Femur (tissue), 1 donor: ENCODE measurements around the gene ZBTB20.

Source experiments
- DNase-seq: peaks from one replicate; pipeline ENCODE4 v3.0.0-alpha.2; 2017

The ZBTB20 gene

DNA sequence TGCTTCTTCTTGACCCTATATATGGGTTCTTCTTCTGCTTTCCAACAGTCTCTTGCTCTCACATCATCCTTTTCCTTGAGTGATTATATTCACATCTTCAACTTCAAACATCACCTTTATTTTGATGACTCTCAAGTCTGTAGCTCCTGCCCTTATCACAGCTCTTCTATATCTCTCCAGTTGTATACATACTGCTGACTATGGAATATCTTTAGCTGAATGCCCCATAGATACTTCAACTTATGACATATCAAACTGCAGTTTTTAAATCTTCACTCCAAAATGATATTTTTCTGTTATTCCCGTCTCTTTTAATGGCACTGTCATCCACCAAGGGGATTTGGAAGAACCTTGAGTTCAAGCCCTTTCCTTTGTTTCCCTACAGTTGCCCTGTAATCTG is 139.1 kb downstream of the ZBTB20 start:
- DNase-seq, result no peak

DNA sequence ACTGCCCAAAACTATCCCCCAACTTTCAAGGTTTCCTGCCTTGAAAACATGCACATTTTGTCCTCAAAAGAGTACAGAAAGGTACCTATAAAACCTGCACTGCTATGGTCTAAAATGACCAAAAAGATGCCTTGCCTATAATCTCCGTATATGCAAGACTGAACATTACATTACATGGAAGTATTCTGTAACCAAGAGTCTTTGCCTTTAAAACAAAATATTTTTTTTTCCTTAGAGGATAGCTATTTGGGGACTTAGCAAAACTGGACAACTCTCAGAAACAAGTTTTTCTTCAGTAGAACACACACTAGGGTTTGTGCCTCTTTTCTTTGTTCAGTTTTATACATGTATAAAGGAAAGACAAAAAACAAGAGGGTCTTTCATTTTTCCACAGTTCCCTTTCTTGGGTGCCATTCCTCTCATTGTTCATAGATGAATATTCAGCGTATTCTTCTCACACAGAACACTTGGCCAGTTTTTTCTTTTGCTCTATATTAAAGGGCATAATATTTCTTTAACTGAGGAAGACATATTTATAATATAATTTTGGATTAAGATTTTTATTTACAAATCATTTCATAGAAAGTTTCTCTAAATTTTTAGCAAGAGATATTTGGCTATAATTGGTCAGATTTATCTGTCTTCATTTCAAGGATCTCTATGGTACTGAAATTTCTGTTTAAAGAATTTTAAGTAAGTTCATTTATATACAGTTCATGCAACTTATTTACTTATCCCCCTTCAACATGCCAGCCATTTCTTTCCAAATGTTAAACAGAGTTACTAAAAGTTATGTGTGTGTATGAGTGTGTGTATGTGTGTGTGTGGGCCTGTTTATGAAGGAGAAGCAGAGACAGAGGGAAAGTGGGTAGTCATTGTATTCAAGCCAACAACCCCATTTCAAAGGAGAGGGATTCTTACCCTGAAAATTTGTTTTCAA is 142.6 kb downstream of the ZBTB20 start:
- no peak for DNase-seq

DNA sequence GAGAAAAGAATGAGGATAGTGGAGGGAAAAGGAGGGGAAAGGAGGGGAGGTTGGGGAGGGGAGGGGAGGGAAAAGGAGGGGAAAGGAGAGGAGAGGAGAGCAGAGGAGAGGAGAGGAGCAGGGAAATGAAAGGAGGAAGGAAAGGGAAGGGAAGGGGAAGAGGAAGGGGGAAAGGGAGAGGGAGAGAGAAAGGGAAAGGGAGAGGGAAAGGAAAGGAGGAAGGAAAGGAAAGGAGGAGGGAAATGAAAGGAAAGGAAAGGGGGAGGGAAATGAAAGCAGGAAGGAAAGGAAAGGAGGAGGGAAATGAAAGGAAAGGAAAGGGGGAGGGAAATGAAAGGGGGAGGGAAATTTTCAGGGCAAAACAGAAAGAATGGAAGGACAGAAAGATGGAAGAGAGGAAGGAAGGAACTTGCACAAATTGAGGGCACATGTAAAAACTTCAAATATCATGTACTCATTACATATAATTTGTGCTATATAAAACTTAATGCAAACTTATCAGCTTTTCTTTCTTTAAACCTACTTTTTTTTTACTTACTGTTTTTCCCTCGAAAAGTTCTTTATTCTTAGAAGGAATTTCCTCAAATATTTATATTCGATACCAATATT is 148.0 kb downstream of the ZBTB20 start:
- DNase-seq, result no peak

DNA sequence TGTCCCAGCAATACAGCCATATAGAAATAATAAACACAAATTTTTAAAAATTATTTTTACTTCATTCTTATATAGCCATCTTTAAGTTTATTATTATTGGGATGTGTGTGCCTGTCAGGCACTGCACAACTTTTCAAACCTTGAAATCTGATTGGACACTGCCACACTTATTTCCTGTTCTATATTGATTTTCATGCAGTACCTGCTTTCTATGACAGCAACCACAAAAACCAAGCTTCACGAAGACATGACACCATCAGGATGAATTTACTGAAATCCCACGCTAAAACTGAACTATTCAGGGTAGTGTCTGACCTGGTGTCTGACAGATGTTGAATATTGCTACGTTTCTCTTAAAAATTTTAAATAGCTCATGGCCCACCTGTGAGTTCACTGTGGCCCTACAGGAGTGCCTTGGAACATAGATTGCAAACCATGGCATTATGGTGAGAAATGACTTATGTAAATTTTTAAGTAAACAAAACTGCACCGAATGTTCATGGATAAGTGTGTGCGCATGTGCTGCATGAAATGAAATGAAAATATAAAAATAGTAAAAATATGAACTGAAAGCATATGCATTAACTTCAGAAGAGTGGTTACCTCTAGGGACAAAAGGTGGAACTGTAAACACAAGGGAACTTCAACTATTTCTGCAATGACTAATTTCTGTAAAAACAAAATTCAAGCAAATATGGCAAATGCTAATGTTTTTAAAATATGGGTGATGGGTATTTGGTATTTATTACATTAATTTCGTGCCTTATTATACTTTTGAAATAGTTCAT is 152.3 kb downstream of the ZBTB20 start:
- no peak for DNase-seq

DNA sequence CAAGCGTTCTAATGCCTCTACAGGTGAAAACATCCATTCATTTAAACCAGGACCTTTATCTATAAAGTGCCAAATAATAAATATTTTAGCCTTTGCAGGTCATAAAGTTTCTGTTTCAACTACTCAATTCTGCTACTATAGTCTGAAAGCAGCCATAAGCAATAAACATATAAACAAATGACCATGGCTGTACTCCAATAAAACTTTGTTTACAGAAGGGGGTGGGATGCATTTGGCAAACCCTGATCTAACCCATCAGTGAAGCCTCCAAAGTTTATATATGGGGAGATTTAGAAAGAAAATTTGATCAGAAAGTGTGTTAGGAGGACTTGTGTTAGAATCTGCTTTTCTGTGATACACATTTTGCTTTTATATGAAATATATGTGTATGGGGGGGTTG is 161.3 kb downstream of the ZBTB20 start:
- DNase-seq, result no peak

DNA sequence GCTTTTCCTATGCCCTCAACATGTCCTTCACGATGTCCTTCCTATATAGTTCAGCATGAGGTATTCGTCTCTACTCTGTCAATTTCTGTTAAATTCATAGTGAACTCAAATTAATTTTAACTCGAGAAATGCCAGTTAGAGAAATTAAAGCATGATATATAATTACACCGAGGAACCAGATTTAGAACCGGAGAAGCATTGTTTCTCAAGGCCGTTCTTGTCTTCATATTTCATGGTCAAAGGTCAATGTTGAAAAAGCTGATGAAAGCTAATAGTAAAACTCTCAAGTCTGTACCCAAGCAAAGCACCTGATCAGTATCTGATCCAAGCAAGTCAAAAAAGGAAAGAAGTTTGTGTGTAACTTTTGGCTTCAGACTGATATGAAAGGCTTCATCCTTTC is 163.8 kb downstream of the ZBTB20 start:
- no peak for DNase-seq

DNA sequence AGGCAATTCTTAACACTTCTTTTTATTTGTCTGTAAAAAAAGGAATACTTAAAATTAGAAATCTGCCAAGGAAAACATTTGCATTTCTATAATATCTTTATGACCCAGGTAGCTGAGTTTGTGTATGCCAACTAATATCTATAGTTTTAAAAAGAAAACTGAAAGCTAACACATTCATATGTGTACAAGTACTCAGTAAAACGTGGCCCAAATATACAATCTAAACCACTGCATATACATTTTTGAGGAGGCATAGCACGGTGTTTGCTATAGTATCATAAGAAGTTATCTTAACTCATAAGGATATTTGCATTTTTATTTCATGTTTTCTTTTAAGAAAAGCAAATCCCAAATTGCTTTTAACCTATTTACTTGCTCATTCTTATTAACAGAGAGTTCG is 172.7 kb downstream of the ZBTB20 start:
- no peak for DNase-seq

DNA sequence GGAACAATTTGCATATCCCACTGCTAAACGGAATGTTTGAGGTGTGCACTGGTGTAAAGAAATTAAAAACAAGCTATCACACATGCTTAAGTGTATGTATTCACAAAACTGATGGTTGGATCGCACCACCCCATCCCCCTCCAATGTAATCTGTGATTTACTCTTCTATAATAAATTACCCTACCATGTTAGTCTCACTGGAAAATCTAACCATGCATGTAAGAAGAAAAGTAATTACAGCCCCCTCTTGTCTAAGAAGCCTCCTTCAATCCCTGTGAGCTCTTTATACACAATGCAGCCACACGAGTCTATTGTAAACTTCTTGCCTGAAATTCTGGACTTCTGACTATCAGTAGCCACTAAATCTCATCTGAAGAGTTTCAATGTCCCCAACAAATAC is 173.6 kb downstream of the ZBTB20 start:
- DNase-seq, result no peak

DNA sequence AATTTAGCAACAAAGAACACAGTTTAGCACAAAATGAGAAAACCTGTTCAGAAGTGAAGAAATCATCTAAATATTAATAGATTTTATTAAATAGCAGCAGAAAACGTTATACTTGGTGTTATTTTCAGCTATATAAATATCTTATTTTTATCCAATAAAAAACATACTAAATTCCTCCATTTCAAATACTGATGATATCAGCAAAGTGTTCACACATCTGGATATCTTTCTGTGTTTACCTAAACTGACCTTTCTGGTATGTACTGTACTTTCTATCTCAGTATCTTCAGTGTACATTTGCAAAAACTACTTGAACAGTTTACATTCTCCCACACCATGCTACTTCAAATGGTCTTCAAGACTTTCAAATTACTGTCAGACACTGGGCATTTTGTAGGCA is 179.9 kb downstream of the ZBTB20 start:
- no peak for DNase-seq

DNA sequence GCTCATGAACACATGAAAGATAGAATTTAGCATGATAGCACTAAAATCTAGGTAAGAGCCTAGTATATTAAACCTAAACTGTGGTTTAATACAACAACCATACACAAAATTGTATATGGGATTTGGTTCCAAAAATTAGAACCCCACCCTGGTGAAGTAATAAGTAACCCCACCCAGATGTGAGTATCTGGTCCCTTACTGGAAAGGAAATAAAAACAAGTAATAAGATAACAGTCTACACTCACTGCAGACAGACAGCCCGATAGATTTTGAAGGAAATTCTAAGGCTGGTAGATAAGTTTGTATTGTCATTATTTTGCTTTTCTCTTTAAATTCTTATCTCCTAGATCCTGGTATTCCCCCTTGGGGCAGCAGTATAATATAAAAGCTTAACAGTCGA is 184.9 kb downstream of the ZBTB20 start:
- no peak for DNase-seq

DNA sequence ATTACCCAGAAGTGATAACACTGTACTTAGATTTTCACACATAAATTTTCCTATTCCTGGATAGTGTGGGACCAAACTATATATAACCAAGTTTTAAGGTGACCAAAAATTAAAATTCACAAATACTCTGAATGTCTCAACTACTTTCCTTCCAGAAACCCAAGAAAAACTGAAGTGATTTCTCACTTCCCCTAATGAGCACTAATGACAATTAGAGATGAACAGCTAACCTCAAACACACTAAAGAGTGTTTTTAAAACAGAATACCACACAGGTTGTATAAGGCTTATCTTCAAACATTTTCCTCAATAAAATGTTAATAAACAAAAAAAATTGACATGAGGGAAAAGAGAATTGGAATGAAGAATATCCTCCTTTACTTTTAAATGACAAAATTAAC is 188.2 kb downstream of the ZBTB20 start:
- DNase-seq, result no peak

DNA sequence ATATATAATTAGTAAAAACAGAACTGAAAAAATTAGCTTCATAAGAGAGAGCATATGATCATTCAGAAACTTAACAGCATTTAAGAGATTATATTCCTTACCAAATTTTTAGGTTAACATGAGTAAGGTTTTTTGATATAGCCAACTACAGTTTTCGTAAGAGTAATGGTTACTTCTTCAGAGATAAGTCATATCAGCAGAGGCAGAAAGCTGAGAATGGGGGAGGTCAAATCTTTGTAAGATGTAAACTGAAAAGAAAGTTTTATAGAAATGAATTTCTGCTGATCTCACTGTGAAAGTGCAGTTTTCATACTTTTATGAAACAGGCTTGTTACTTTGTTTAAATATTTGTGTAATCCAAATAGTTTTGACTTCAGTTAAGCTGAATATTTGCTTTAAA is 193.3 kb downstream of the ZBTB20 start:
- no peak for DNase-seq

DNA sequence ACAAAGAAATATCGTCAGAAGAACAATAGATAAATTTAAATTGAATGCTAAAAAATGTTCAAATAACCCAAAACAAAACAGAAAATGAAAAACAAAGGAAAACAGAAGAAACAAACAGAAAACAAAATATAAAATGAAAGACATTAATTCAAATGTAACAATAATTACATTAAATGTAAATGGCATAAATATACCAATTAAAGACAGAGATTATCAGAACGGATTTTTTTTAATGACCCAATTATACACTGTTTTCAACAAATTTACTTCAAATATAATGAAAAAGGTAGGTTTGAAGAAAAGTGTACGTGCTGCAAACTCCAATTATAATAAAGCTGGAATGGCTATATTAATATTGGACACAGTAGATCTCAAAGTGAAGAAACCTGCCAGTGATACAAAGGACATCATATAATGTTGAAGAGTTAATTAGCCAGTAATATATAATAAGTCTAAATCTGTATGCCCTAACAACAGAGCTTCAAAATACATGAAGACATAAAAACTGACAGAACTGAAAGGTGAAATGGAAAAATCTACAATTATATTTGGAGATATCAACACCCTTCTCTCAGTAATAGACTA is 193.8 kb downstream of the ZBTB20 start:
- no peak for DNase-seq

DNA sequence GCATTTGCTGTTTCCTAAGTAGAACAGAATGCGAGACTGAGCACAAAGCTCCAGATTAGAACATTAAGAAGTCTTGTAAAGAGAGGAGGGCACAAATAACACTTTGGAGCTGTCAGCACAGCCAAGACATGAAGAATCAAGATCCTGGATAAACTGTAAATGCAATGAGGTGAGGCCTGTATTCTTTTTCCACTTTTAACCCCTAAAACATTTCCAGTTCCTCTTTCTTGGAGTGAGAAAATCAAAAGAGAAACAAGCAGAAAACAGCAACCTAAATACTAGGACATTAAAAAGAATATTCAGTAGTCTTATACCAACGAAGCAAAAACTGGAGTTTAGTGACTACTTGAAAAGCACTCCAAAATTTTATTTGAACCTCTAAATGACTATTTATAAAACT is 204.3 kb downstream of the ZBTB20 start:
- DNase-seq, result no peak

DNA sequence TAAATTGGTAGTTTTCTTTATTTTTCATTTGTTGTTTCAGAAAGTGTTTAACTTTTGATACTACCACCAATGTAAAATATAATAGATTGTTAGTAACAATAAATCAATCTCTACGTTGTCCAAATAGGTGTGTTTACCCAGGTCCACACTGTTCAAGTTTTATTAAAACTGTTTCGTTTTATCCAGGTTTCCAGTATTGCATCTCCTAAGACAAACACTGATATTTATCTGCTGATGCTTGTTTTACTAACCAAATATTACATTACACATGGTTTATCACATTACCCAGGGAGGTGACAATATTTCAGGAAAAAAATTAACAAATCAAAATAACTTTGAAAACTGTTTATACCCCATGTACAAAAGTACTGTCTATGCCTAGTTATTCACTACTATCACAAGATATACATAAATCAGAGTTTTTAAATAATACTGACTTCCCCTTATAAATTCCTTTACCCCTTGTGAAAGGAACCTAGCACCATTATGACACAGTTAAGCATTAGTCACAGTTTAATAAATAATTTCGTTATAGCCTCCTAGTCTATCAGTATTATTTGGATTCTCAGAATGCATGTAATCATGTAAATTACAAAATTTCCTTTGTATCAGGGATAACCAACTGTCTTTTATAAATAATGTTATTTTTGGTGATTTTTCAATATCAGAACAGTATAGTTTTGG is 205.3 kb downstream of the ZBTB20 start:
- no peak for DNase-seq

DNA sequence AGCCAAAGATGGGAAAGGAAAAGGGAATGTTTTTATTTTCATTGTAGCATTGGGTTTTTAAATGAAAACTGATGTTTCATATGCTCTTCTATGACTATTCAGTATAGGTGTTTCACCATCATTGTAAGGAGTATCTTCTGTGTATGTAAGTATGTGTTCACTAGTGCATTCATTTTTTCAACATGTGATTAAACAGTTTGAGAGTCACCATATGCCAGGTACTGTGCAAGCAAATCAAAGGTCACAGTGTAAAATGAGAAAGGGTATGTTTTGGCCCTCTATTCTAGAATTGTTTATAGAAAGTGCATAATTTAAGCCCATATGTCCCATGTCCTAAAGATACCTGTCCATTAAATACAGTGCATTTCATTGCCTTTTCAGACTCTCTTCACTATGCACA is 207.2 kb downstream of the ZBTB20 start:
- no peak for DNase-seq

DNA sequence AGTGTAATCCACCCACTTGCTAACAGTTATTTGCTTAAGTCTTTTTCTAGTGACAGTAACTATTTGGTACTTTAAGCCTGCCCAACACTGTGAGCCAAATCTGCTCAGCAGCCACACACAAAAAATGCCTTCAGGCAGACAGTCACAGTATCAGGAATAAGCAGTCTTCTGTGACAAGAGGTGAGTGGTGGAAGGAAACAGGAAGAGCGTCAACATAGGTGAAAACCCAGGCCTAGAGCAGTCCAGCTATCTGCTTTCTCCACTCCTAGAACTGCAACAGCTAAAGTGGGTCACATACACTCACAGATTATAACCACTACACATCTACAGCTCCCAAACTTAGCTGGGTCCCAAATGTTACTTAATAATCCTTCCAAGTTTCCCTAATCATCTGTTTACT is 213.7 kb downstream of the ZBTB20 start:
- DNase-seq, result no peak

DNA sequence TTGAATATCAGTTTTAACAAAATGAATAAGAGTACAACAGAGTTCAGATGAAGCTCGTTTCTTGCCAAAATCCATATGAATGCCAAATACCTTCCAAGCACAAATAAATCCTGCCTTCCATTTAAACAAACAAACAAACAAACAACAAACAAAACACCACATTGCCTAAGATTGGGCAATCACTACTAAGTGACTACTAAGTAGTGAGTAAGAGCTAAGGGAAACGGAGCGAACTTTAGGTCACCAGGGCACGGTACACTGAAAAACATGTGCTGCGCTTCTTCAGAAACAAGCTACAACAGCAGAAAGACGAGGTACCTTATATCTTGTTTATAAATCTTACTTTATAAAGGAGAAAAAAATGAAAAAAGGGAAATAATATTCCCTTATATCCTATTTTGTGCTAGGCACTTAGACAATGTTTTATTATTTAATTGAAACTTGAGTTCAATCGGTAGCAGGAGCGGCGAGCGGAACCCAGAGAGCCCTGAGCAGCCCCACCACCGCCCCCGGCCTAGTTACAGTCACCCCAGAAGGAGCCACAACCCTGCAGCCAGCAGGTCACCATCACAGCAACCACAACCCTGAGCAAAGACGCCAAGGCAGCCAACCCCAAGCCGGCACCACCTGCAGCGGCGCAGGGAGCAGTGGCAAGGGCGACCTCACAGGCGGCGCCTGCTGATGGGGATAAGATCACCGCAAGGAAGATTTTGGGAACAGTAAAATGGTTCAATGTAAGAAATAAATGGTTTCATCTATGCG is 216.9 kb downstream of the ZBTB20 start:
- DNase-seq, result no peak

DNA sequence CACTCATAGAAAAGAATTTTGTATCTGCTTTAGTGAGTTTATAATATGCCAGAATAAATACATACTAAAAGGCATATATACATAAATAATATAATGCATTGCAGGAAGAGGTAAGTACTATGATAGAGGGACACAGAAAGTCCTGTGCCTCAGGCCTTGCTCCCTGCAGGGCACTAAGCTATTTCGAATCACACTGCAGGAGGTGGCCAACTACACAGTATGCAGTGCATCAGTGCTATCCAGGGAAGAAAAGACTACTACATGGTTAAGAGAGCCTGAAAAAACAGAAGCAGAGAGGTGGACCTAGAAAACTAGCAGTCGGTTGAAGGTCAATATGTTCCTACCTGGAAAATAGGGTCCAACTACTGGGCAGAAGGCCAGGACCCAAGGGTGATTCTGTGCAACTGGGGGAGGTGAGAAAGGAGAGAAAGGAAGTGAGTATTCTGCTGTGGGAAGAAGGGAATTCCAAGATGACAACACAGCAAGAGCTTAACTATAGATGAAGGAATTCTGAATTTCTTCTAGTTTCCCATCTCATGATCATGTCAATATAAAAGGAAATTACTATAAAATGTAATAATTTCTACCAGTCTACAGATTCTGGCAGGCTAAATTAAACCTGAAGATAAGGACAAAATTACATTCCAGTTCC is 218.0 kb downstream of the ZBTB20 start:
- no peak for DNase-seq

DNA sequence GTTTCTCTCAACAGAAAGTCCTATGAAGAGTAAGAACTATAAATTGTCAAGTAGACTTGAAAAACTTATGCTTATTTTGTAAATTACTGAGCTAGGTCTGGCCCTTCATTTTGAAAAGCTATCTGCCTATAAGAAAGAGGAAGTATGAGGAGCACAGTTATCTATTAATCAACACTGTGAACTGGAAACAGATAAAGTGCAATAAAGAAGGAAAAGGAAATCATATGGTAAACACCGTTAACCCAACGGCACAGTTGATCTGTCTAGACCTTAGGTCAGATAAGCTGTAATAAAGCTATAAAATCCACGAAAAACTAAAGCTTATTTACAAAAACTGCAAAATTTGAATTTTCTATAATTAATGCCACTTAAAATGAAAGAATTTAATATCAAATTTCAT is 242.5 kb downstream of the ZBTB20 start:
- DNase-seq, result no peak

DNA sequence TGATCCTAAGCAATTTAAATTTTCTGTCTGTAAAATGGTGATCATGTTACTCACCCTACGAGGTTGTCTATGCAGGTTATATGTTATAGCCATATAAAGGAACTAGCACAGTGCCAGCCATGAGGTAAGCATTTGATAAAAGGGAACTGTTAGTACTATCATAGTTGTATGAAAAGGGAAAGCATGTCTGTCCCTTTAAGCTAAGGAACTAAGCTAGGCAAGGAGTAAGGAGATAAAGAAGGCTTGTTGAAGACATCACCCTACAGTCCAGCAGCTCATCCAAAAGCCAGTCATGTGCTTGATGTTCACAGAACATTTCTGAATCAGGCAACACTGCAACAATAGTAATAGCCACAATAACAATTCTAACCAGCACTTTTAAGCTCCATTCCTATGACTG is 243.9 kb downstream of the ZBTB20 start:
- no peak for DNase-seq
